HG03175 (cell line): Measurements from ENCODE around the gene ADGRF4.

ENCODE experiments used
- ATAC-seq: cut with Tn5 transposase; IDR thresholded peaks from one replicate; pipeline ENCODE4 v1.9.1; 2021; ENCODE audit warnings: mild to moderate bottlenecking, moderate library complexity; ENCODE audit not compliant: unreplicated experiment

ADGRF4 gene

DNA sequence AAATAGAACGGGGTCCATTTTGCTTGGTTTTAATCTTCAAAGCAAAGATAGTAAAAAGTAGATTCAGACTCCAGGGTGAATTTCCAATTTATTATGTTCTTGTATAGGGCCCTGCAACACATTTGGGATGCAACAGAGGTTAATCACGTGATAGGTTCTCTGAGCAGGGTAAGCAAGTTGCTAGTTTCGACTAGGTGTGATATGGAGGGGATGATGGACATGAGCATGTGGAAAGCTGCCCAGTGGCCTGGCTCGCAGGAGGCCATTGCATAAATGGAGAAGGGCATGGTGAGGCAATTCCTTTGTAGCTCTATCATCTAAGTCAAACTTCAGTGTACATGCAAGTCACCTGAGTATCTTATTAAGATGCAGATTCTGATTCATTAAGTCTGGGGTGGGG lies 17.7 kb upstream of the ADGRF4 start:
- ATAC-seq, result no peak

DNA sequence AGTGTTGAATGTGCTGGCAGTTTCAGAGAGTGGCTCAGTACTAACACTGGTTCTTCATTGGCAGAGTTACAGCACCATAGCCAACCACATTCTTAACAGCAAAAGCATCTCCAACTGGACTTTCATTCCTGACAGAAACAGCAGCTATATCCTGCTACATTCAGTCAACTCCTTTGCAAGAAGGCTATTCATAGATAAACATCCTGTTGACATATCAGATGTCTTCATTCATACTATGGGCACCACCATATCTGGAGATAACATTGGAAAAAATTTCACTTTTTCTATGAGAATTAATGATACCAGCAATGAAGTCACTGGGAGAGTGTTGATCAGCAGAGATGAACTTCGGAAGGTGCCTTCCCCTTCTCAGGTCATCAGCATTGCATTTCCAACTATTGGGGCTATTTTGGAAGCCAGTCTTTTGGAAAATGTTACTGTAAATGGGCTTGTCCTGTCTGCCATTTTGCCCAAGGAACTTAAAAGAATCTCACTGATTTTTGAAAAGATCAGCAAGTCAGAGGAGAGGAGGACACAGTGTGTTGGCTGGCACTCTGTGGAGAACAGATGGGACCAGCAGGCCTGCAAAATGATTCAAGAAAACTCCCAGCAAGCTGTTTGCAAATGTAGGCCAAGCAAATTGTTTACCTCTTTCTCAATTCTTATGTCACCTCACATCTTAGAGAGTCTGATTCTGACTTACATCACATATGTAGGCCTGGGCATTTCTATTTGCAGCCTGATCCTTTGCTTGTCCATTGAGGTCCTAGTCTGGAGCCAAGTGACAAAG lies 17.0 kb upstream of the ADGRF4 start:
- ATAC-seq, result no peak

DNA sequence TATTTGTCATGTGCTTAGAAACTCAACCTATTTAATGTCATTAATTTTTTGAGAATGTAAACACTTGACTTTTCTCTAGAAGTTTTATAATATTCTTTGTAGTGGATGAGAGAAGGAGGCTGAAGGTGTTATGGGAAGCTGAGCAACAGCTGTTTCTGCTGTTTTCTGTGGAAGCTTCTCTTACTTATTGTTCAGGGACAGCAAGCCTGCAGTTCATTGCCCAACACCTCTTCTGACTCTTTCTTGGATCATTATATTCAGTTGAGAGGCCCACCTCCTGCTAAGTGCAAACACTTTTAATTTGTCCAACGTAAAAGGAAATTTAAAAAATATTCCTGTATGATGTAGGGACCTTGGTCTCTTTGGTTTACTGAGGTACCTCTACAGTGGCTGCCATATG lies 12.0 kb upstream of the ADGRF4 start:
- no peak for ATAC-seq

DNA sequence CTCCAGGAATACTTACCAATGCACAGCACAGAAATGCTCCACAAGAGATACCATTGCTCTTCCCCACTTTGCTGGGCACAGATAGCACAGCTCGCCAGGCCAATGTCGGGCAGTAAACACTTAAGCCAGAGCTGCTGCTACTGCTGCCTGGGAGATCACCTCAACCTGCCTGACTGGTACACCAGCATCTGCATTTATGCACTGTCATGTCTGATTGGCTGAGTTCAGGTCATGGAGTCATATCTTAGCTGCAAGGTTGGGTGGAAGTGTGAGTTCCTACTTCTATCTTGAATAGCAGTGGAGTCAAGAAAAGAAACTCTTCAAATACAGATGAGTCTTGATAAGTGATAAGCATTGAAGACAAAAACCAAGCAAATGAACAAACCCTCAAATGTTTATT lies 10.9 kb upstream of the ADGRF4 start:
- no peak for ATAC-seq

DNA sequence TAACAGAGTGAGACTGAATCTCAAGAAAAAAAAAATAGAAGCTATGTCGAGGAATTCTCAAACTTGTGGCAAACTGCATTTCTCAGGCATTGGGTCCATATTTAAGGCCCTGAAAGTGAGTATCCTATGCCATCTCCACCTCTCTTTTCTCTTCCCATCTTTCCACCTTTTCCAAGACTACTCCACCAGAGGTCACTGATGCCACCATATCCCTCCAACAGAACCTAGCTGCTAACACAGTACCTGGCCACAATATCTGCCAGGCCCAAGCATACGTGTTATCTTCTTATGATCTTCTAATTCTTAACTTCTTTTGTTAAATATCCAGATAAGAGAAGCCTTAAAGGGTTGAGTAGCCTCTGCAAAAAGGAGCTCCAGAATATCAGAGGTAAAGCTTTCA lies 8.2 kb upstream of the ADGRF4 start:
- ATAC-seq, result no peak

DNA sequence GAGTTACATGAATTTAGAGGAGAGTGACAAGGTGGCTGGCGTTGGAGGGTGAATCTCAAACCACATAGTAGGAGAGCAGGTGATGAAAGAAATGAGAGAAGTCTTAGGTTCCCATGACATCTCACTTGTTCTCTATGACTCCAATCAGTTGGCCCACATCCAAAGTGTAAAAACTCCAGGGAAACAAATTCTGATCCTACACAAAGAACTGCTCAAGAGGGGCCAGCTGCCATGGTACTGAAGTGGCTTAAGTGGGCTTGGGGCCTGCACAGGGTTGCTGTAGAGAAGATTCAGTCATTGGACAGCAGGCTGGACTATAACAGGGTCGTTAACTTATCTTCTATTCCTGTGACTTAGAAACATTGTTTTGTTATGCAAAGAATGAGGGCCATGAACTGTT lies 7.6 kb upstream of the ADGRF4 start:
- no peak for ATAC-seq

DNA sequence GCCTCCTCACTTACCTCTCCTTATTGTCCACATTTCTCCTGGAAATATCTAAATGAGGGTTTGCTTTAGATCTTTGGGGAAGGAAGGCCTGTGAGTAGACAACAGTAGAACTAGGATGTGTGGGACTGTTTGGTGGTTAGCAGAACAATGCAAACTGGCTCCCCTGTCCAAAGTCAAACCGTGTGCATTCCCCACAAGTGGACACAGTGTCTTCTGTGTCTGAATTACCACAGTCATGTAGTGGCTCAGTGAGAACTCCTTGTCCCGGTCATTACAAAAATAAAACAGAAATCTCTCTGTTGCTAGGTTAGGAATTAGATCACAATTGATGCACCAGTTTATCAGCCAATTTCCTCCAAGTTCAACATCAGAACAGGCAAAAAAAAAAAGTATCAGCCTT lies 455 bp upstream of the ADGRF4 start:
- no peak for ATAC-seq

DNA sequence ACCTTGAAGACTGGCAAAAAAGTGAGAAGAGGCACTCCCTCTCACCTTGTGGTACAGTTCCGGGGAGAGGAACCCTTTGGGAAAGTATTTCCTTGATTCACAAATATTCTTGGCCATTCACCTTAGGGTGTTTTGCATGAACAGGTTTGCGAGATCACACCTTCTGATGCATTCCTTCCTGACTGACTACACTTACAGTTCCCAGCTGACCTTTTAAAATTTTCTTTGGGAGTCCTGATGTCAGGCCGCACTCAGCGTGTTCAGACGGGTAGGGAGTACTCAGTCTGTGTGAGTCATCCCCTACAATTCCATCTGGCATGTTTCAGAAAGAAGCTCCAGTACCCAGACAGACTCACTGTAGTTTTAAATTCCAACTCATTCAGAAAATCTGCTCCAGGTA lies 1.7 kb downstream of the ADGRF4 start:
- ATAC-seq, result no peak

DNA sequence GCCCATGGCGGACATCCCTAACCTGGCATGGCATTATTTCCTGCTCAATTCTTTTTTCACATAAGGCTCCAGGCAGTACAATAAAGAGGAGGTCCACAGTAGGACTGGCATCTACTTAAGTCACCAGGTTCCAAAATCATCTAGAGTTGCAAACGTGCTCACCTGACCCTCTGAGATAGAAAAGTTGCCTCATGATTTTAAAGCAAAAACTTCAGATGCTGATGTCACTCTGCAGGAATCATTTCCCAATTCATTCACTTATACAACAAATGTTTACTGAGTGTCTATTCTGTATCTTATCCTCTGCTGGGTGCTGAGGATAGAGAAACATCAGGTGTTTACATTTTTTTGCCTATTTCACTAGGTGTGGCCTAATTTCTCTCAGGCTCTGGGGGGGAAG lies 2.2 kb downstream of the ADGRF4 start:
- no peak for ATAC-seq

DNA sequence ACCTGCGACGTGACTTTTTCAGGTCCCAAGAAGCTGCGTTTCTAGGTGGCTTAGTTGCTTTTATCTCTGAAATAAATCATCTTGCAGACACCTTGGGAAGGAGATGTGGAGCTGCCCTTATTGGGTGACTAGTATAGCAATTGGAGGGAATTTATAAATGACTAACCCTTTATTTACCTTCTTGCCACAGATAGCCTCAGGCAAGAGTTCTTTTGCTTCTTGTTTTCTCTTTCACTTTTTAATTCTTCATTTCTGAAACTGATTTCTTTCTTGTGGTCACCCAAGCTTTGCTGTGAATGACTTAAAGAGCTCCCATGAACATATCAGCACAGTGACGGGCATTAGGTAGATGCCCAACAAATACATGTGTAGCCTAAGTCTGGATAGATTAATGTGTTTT lies 3.0 kb downstream of the ADGRF4 start:
- peak; percentile 94 for ATAC-seq

DNA sequence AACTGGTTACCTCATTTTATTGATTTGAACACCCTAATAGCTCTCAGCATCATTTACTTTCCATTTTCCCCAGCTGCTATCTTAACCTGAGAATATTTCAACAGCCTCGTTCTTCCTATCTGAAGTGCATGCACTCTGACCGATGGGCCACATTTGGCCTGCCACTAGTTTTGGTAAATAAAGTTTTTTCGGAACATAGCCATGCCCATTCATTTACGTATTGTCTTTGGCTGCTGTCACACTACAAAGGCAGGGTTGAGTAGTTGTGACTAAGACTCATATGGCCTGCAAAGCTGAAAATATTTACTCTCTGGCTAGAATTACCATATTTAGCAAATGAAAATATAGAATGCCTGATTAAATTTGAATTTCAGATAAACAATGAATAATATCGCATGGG lies 10.8 kb downstream of the ADGRF4 start:
- ATAC-seq, result no peak

DNA sequence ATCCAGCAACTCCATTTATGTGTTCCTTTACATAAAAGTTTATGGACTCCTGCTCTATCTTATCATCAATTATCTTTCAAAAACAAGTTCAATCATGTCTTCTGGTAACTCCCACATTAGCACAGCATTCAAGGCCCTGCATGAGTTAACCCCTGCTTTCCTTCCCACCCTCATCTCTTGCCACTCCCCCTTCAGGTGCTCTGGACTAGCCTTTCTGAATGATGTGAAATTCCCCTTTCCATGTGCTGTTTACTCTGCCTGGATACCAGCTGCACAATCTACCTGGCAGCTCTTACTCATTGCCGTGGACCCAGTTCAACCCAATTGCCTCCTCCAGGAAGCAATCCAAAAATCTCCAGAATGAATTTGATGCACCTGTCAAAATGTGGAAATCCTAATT lies 11.9 kb downstream of the ADGRF4 start:
- no peak for ATAC-seq

DNA sequence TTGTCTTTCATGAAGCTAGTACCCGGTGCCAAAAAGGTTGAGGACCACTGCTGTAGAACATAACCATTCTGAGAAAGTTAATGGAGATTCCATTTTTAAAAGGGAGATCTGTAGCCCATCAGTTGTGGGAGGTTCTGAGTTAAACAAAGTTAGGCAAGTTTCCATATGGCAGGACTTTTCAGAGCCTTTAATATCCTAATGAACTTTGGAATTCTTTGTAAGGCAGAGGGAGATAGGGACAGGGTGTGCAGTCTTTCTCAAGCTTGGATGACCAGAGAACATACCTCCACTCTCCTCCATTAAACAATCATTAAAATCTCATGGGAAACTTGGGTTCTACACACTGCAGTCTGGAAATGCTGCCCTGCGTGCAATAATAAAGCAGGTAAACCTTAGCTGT lies 14.8 kb downstream of the ADGRF4 start:
- no peak for ATAC-seq

DNA sequence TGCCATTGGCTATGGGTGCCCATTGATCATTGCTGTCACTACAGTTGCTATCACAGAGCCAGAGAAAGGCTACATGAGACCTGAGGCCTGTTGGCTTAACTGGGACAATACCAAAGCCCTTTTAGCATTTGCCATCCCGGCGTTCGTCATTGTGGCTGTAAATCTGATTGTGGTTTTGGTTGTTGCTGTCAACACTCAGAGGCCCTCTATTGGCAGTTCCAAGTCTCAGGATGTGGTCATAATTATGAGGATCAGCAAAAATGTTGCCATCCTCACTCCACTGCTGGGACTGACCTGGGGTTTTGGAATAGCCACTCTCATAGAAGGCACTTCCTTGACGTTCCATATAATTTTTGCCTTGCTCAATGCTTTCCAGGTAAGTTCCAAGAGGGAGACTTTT lies 16.4 kb downstream of the ADGRF4 start:
- ATAC-seq, result no peak

DNA sequence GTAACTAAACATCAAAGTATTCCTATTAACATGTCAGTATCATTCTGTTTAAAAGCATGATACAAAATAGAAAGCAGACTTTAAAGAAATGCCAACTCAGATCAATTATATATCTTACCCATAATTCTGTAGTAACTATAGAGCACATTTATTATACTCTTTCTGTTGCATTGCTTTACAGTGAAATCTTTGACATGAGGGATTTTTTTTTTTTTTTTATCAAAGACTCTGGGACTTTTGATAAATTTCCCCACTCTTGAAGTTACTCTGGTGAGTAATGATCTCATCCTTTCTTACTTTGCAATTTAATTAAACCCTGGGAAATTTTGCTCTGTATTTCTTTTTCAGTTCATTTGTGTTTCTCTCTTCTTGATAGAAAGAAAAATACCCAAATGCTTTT lies 17.4 kb downstream of the ADGRF4 start:
- no peak for ATAC-seq

DNA sequence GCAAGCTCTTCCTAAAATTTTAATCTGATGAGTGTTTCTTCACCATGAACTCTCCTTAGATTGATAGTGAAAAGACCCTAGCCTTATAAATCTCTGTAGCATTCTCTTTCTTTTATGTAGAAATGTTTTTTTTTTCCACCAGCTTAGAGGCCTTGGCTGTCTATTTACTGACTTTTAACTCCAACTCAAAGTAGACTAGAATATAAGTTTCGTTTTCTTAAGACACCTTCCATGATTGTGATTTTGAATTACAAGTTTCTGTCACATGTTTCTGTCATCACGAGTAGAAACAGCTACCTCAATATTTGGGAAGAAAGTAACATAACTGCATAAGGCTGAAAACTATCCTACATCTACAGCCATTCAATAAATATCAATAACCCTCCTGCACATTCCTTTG lies 17.8 kb downstream of the ADGRF4 start:
- no peak for ATAC-seq

DNA sequence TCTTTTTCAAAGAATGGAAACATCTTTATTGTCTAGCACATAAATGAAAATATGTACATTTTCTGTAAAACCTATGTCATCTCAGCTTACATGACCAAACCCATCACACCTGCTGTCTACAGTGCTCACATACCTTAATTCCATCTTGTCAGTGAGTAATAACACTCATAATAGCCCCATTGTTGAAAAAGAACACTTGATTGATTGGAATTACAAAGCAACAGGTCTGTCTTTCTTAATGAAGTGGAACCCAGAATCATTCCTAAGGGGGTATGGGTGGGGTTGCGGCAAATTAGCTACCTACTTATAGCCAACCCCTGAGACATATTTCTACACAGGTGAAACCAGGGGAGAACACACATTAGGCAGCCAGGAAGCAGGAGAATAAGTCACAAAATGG lies 20.2 kb downstream of the ADGRF4 start:
- ATAC-seq, result no peak

DNA sequence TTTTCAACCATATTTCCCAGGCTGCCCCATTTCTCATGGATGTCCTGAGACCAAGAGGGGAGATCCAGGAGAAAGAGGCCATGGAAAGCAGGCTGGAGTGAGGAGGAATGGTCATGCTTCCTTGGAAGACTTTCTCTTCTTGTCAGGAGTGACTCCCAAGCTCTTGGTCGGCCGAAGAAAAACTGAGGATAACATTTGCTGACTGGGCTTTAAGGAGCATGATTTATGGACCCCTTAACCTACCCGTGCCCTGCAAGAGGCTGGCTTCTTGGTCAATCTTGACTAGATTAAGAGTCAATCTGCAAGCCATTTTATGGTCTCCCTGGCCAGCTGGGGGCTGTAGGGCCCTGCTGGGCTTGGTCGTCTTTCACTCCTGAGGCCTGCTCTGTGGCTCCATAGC lies 22.8 kb downstream of the ADGRF4 start:
- no peak for ATAC-seq

DNA sequence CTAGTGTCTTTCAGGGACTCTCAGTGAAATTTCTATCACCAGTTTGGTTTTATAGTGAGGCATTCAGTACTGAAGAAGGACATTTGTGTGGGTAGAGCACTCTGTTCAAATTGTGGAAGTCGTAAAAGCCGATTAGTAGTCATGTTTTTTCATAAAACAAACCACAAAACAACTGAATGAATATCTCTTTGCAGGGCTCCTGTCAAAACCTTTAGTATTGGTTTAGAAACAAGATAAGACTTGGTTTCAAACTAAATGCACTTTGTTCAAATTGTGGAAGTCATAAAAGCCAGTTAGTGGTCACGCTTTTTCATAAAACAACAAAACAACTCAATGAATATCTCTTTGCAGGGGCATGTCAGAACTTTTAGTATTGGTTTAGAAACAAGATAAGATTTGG lies 23.8 kb downstream of the ADGRF4 start:
- ATAC-seq, result peak; percentile 60

DNA sequence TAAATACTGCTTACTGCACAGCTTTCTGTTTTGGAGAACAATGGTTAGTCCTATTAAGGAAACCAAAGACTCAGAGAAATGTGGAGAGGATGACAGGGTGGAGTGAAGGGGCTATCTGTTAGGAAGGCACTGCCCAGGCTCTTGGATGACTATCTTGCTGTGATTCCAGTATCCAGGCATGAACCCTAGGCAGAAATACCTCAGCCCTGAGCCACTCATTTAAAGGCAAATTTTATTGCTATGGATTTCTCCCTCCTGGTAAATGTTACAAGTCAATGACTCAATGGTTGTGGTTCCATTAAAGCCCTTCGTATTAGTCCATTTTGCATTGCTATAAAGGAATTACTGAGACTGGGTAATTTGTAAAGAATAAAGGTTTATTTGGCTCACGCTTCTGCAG lies 25.9 kb downstream of the ADGRF4 start:
- no peak for ATAC-seq

DNA sequence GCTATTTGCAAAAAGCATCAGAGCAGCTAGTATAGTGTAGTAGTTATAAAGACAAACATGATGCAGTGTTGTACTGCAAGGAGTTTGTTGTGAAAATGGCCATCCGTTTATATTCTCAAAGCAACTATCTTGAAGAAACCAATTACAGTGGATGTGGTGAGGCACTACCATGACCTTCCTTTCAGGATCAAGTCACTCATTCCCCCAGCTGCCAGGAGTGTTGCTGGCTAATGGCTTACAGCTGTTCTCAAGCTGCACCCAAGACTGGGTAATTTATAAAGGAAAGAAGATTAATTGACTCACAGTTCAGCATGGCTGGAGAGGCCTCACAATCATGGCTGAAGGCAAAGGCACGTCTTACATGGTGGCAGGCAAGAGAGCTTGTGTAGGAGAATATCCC lies 29.0 kb downstream of the ADGRF4 start:
- ATAC-seq, result no peak

DNA sequence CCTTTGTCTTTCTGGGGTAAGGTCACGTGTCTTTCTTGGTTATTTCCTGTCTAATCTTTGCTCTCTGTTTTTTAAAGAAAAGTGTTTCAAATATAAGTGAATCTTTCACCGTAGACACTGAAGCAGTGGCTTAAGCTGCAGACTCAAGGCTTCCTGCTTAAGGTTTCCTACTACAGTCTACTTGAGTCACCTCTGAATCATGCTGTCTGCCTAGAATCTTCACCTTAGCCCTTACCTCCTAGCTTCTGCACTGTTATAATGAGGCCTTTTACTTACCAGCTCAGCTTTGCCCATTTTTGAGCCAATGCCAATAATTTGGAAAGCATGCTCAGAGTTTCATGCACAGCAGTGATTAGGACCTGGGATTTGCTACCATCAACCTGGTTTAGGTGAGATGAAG lies 30.6 kb downstream of the ADGRF4 start:
- ATAC-seq, result no peak

DNA sequence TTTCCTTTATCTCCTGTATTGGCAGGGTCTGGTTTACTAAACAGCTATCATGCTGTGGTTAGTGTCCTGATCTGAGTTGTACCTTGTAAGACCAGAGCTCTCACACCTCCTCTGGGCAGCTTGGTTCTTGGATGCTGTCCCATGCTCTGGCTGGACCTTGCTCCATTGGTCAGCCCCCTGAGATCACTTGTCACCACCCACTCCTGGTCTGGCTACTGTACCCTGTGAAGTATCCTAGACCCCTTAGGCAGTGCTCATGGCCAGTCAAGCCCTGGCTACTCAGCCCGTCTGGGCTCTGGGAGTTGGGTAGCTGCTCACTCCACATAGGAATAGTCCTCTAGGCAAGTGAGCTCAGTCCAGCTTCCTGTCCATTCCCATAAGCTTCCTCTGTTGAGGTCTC lies 31.1 kb downstream of the ADGRF4 start:
- no peak for ATAC-seq
